Activated CD8-positive, alpha-beta memory T cell treated with anti-CD3 and anti-CD28 coated beads, Interleukin-2, amount 10 ng/mL, durations not matched to agents 7 days and 5 days (primary cell): ENCODE measurements around the gene EHMT2. TPM values are rescaled to one million over a fixed set of nuclear protein-coding genes. Genes with fewer than 3 reads are reported as not detected.
"Not testable (repeated sequence)": the region's sequence is repeated elsewhere in the genome, so short reads cannot be mapped to it uniquely, and the experiment has no call there.

Experiments used
- ATAC-seq: fragments of 150-1000 bp; cut with Tn5 transposase; one replicate; pipeline ENCODE4 v1.10.0; 2021; ENCODE audit warnings: moderate library complexity
- CTCF ChIA-PET: fragments of 350-600 bp; sonication (Branson Sonifier 250); formaldehyde crosslinking; loops from one replicate; lab custom pipeline; 2021; ENCODE audit warnings: antibody characterized with exemption; lab: Charles Lee
- DNase-seq: peaks from one replicate; pipeline ENCODE4 v3.0.0-alpha.2; 2020
- H3K27ac Mint-ChIP-seq: one replicate; pipeline ENCODE4 v1.8.0; 2021; ENCODE audit warnings: mild to moderate bottlenecking, mixed read lengths
- H3K27me3 Mint-ChIP-seq: one replicate; pipeline ENCODE4 v1.8.0; 2021; ENCODE audit warnings: mixed read lengths
- H3K36me3 Mint-ChIP-seq: one replicate; pipeline ENCODE4 v1.8.0; 2021; ENCODE audit warnings: mild to moderate bottlenecking, mixed read lengths
- H3K4me1 Mint-ChIP-seq: one replicate; pipeline ENCODE4 v1.8.0; 2021; ENCODE audit warnings: mixed read lengths
- H3K4me3 Mint-ChIP-seq: one replicate; pipeline ENCODE4 v1.8.0; 2021; ENCODE audit warnings: mild to moderate bottlenecking, moderate library complexity, mixed read lengths
- H3K9me3 Mint-ChIP-seq: one replicate; pipeline ENCODE4 v1.8.0; 2022; ENCODE audit warnings: low read depth, mixed read lengths
- total RNA-seq, 2 experiments: library from RNA; stranded (reverse); gene quantifications; one replicate each; pipeline ENCODE4 v1.2.3, GENCODE V29; 2021

Gene EHMT2
- total RNA-seq, 2 experiments from 2014 or later: 78.7 to 79.0 TPM

DNA sequence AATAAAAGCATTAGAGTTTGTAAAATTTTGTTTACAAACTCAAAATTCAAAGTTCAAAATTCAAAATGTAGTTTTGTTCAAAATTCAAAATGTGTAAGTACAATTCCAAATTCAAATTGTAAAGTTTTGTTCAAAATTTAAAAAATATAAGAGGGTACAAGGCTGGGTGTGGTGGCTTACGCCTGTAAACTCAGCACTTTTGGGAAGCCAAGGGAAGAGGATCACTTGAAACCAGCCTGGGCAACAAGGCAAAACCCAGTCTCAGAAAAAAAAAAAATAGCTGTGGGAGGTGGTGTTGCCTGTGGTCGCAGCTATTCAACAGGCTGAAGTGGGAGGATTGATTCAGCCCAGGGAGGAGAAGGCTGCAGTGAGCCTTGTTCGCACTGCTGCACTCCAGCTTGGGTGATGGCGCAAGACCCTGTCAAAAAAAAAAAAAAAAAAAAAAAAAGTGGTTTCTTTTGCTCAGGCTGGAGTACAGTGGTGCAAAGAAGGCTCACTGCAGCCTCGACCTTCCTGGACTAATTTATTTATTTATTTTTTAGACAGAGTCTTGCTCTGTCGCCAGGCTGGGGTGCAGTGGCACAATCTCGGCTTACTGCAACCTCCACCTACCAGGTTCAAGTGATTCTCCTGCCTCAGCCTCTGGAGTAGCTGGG lies 9.8 kb upstream of the EHMT2 start:
- Mint-ChIP-seq H3K4me1 (peaks cover 32% of the 10 kb centered on the region), H3K27me3 (peaks cover 24% of the 10 kb centered on the region), H3K27ac (no peak overlapping the region), H3K9me3 (no peaks in the 10 kb centered on the region), H3K4me3 (no peak overlapping the region), H3K36me3 (no peaks in the 10 kb centered on the region)
- ATAC-seq (no peak), DNase-seq (no peak)
- CTCF ChIA-PET: interaction anchor here (1.2 to 2.4 kb wide), 3 partner anchors 15 to 45 kb away, joined by 3 to 9 read pairs (median 8); no protein-coding TSS in a partner anchor

DNA sequence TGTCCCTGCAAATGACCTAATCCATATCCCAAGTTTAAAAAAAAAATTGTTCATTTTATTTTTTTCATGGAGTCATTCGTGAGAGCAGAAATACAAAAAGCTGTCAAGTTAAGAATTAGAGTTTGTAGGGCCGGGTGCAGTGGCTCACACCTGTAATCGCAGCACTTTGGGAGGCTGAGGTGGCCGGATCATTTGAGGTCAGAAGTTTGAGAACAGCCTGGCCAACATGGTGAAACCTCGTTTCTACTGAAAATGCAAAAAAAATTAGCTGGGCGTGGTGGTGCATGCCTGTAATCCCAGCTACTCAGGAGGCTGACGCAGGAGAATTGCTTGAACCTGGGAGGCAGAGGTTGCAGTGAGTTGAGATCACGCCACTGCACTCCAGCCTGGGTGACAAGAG lies 9.2 kb upstream of the EHMT2 start:
- H3K4me1 Mint-ChIP-seq: peaks cover 29% of the 10 kb centered on the region

DNA sequence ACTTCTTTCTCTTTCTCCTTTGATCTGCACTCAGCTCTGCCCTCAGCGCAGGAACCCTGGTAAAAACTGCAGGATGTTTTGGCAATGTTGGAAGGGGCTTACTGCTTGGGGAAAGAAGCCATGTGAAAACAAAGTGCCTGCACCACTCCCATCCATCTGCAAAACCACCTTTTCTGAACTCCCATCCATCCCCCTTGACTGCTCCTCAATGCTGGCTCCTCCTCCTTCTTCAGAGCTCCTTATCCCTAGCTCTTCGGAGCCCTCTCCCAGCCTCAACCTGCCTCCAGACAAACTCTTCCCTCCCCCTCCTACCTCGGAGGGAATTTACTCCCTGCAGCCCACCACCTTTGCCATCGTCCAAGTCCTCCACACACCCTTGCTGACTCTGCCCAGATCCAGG lies 8.6 kb upstream of the EHMT2 start:
- CTCF ChIA-PET: interaction anchor here (1.1 to 2.4 kb wide), 3 partner anchors 17 to 52 kb away, joined by 3 to 9 read pairs (median 8); no protein-coding TSS in a partner anchor
- H3K4me1 Mint-ChIP-seq: peaks cover 27% of the 10 kb centered on the region

More for the DNA sequence above, 9.2 kb upstream of the EHMT2 start:
- H3K36me3 Mint-ChIP-seq, ATAC-seq, H3K9me3 Mint-ChIP-seq, H3K4me3 Mint-ChIP-seq, DNase-seq, H3K27ac Mint-ChIP-seq: not testable (repeated sequence)
- H3K27me3 Mint-ChIP-seq: peaks cover 24% of the 10 kb centered on the region
- CTCF ChIA-PET: interaction anchor here (1.2 to 2.4 kb wide), 3 partner anchors 15 to 46 kb away, joined by 3 to 9 read pairs (median 8); no protein-coding TSS in a partner anchor

GRCh38 chr6:31905041-31905440 lies 7.5 kb upstream of the EHMT2 start:
- Mint-ChIP-seq H3K9me3 (no peaks in the 10 kb centered on the region), H3K27me3 (peaks cover 24% of the 10 kb centered on the region), H3K36me3 (no peaks in the 10 kb centered on the region), H3K4me1 (peaks cover 29% of the 10 kb centered on the region), H3K4me3 (no peak overlapping the region), H3K27ac (no peak overlapping the region)
- DNase-seq (no peak), ATAC-seq (no peak)
- CTCF ChIA-PET: interaction anchor here (1.0 to 1.1 kb wide), 3 partner anchors 13 to 53 kb away, joined by 3 read pairs; no protein-coding TSS in a partner anchor

More for the DNA sequence above, 8.6 kb upstream of the EHMT2 start:
- H3K4me3 Mint-ChIP-seq: no peak overlapping the region
- peaks cover 24% of the 10 kb centered on the region for H3K27me3 Mint-ChIP-seq
- no peak for ATAC-seq
- H3K9me3 Mint-ChIP-seq: no peaks in the 10 kb centered on the region
- H3K36me3 Mint-ChIP-seq: no peaks in the 10 kb centered on the region
- DNase-seq: no peak
- H3K27ac Mint-ChIP-seq: no peak overlapping the region

DNA sequence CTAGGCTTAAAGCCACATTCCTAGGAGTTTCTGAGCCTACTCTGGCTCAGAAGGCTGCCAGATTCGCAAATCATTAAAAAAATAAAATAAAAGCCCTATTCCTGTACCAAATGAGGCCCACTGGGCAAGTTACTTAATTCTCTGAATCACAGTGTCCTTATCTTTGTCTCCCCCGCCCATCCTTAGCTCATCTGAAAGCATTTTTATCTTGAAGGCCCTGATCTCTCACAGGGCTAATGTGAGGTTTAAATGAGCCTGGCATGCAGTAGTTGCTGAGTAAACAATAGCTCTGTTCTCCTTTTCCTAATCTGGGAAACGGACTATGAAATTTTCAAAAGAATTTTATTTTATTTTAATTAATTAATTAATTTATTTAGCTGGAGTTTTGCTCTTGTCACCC lies 6.5 kb upstream of the EHMT2 start:
- no peak overlapping the region for H3K27ac Mint-ChIP-seq
- H3K27me3 Mint-ChIP-seq: peaks cover 24% of the 10 kb centered on the region
- H3K4me3 Mint-ChIP-seq: no peak overlapping the region
- ATAC-seq (no peak), DNase-seq (no peak)
- peaks cover 1% of the 10 kb centered on the region for H3K36me3 Mint-ChIP-seq
- peaks cover 34% of the 10 kb centered on the region for H3K4me1 Mint-ChIP-seq
- CTCF ChIA-PET: interaction anchor here (1.0 kb wide), 1 partner anchor 14 kb away, joined by 3 read pairs; no protein-coding TSS in a partner anchor
- no peaks in the 10 kb centered on the region for H3K9me3 Mint-ChIP-seq

GRCh38 chr6:31901953-31902643 lies 4.6 kb upstream of the EHMT2 start, which contains the start of gene ZBTB12:
TSS of gene ZBTB12 (minus strand) at chr6:31902086. CDS start at chr6:31901305, 781 bp downstream.
- CTCF ChIA-PET: interaction anchor here (1.1 kb wide), 1 partner anchor 221 kb away, joined by 3 read pairs; the partner anchor contains the start of gene LY6G5C
- peaks cover 1% of the 10 kb centered on the region for H3K36me3 Mint-ChIP-seq
- peak within 1 kb of the TSS; percentile 72 for H3K27ac Mint-ChIP-seq
- H3K4me3 Mint-ChIP-seq: peak within 1 kb of the TSS; percentile 76
- peaks cover 36% of the 10 kb centered on the region for H3K4me1 Mint-ChIP-seq
- H3K9me3 Mint-ChIP-seq: no peaks in the 10 kb centered on the region
- peaks cover 24% of the 10 kb centered on the region for H3K27me3 Mint-ChIP-seq
- ATAC-seq: peak; percentile 59
- DNase-seq: peak; percentile 89

- DNase-seq (peak; percentile 71), ATAC-seq (no peak)
- peaks cover 1% of the 10 kb centered on the region for H3K36me3 Mint-ChIP-seq
- no peak overlapping the region for H3K27ac Mint-ChIP-seq
- CTCF ChIA-PET: no interaction called here
- H3K4me3 Mint-ChIP-seq: peak overlapping the region; percentile 60
- peaks cover 23% of the 10 kb centered on the region for H3K27me3 Mint-ChIP-seq
- H3K9me3 Mint-ChIP-seq: no peaks in the 10 kb centered on the region
- H3K4me1 Mint-ChIP-seq: peaks cover 38% of the 10 kb centered on the region
These were observed 4.0 kb upstream of the EHMT2 start for GRCh38 chr6:31901415-31901952.

- CTCF ChIA-PET: no interaction called here
- no peak for ATAC-seq
- H3K4me1 Mint-ChIP-seq: peaks cover 43% of the 10 kb centered on the region
- no peak overlapping the region for H3K27ac Mint-ChIP-seq
- H3K9me3 Mint-ChIP-seq: no peaks in the 10 kb centered on the region
- H3K36me3 Mint-ChIP-seq: peaks cover 1% of the 10 kb centered on the region
- DNase-seq: peak; percentile 45
- H3K4me3 Mint-ChIP-seq: peak overlapping the region; percentile 60
- peaks cover 18% of the 10 kb centered on the region for H3K27me3 Mint-ChIP-seq
These were observed 3.5 kb upstream of the EHMT2 start for GRCh38 chr6:31900917-31901414.

DNA sequence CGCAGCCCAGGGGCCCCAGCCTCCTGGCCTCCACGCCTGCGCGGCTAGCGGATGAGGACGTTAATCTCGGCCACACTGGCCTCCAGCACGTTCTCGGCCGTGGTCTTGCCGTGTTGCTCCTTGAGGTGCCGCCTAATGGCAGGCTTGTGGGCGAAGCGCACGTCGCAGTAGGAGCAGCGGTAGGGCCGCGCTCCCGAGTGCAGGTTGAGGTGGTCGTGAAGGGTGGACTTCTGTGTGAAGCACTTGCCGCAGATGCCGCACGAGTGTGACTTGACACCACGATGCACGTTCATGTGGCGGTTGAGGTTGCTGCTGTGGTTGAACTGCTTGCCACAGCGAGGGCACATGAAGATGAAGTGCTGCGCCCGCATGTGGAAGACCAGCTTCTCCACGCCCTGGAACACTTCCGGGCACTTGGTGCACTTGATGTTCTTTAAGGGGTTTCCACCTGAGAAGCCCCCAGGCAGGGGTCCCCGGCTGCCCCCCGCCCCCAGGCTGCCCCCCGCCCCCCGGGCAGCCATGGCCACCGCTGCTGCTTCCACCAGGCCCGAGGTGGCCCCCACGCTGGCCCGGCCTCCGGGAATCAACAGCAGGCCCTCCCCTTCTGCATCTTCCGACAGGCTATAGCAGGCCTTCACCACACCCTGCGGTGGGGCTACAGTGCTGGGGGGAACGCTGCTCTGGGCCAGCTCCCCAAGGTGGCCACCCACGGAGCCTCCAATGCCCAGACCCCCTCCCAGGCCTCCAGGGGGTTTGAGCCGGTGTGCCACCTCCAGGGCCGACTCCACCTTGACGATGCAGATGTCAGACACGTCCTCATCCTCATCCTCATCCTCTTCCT lies 2.6 kb upstream of the EHMT2 start:
- Mint-ChIP-seq H3K27ac (no peak overlapping the region), H3K4me3 (no peak overlapping the region), H3K36me3 (peaks cover 1% of the 10 kb centered on the region), H3K4me1 (peaks cover 47% of the 10 kb centered on the region), H3K9me3 (no peaks in the 10 kb centered on the region), H3K27me3 (peaks cover 14% of the 10 kb centered on the region)
- CTCF ChIA-PET: no interaction called here
- no peak for ATAC-seq
- DNase-seq: peak; percentile 50

DNA sequence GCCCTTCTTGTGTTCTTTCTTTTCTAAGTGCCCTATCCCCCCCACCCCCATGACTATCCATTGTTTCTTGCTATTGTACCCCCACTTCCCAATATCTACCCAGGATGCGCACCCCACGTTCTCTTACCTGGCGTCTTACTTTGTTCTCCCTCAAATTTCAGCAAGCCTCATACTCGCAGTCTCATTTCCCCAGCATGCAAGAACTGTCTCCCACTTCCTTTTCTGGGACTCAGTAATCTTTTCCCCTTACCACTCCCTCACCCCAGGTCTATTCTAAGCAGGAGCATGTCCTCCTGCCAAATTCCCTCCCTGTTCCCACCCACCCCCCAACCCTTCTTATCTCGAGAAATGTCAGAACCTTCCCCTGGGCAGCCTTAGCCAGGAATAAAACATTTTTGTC lies 1.7 kb upstream of the EHMT2 start:
- DNase-seq (no peak), ATAC-seq (no peak)
- Mint-ChIP-seq H3K36me3 (peaks cover 4% of the 10 kb centered on the region), H3K9me3 (no peaks in the 10 kb centered on the region), H3K4me3 (peak overlapping the region; percentile 45), H3K4me1 (peaks cover 48% of the 10 kb centered on the region), H3K27ac (peak overlapping the region; percentile 54), H3K27me3 (peaks cover 14% of the 10 kb centered on the region)
- CTCF ChIA-PET: interaction anchor here (1.1 to 1.7 kb wide), 2 partner anchors 53 to 229 kb away, joined by 3 to 5 read pairs; partner anchors contain the start of gene ATF6B

DNA sequence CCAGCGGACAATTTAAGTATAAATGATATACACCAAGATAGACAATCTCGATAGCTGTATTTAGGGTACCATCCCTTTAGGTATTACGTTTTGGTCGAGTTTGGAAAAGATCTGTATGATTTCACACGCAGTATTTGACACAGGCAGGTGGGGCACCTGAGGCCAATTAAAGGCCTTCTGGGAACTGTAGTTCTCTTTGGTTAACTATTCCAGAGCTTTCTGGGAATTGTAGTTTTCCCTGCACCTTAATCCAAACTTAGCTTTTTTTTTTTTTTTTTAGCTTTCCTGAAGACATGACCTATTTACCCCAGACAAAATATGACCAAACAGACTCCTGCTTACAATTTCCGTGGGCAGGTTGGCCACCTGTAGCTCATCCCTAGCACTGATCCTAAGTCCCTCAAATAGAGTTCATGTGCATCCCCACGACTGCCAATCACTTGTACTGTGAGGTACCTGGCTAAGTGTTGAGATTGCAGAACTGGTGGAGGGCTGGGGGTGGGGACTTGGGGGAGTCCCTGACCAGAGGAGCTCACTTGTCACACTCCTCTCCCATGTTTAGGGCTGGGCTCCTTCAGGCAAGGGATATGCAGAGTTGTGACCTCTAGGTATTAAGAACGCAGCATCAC lies 999 bp upstream of the EHMT2 start:
- peaks cover 4% of the 10 kb centered on the region for H3K36me3 Mint-ChIP-seq
- peaks cover 51% of the 10 kb centered on the region for H3K4me1 Mint-ChIP-seq
- ATAC-seq (peak; percentile 24), DNase-seq (peak; percentile 48)
- H3K27me3 Mint-ChIP-seq: peaks cover 9% of the 10 kb centered on the region
- H3K27ac Mint-ChIP-seq: peak overlapping the region; percentile 95
- H3K9me3 Mint-ChIP-seq: no peaks in the 10 kb centered on the region
- peak overlapping the region; percentile 93 for H3K4me3 Mint-ChIP-seq
- CTCF ChIA-PET: interaction anchor here (0.7 to 2.3 kb wide), 9 partner anchors 9 to 234 kb away, joined by 3 to 10 read pairs (median 4); partner anchors contain the start of genes ATF6B, GPANK1, NELFE and NEU1
